SJSA1 (cell line): Measurements from ENCODE around the gene ZNF101. TPM values are rescaled to one million over a fixed set of nuclear protein-coding genes. Genes with fewer than 3 reads are reported as not detected.

Experiments
- DNase-seq, 2 experiments: peaks; one replicate each; pipeline ENCODE4 v3.0.0-alpha.2; 2015 to 2020; ENCODE audit warnings: low spot score in 2 of 2, low read depth in 1 of 2
- H3K27ac ChIP-seq: fragments of 250-450 bp; sonication (Bioruptor Pico); 2 replicates; pipeline ENCODE4 v1.5.1; 2020; ENCODE audit warnings: mild to moderate bottlenecking, moderate library complexity
- H3K27me3 ChIP-seq: fragments of 250-450 bp; sonication (Bioruptor Pico); replicated peaks from 2 replicates; pipeline ENCODE4 v1.5.1; 2020; ENCODE audit warnings: mild to moderate bottlenecking, moderate library complexity
- H3K36me3 ChIP-seq: fragments of 250-450 bp; sonication (Bioruptor Pico); 2 replicates; pipeline ENCODE4 v1.5.1; 2020; ENCODE audit warnings: mild to moderate bottlenecking
- H3K4me1 ChIP-seq: fragments of 250-450 bp; sonication (Bioruptor Pico); replicated peaks from 2 replicates; pipeline ENCODE4 v1.6.1; 2021; ENCODE audit warnings: mild to moderate bottlenecking
- H3K4me3 ChIP-seq: fragments of 250-450 bp; sonication (Bioruptor Pico); 2 replicates; pipeline ENCODE4 v1.5.1; 2020; ENCODE audit warnings: mild to moderate bottlenecking
- H3K9me3 ChIP-seq: fragments of 250-450 bp; sonication (Bioruptor Pico); replicated peaks from 2 replicates; pipeline ENCODE4 v1.5.1; 2020; ENCODE audit warnings: mild to moderate bottlenecking
- total RNA-seq: library from RNA; depleted of rRNA; stranded (reverse); fragments of >200 nt; shearing (Covaris generic); gene quantifications from 2 replicates; pipeline ENCODE4 v1.2.3, GENCODE V29; 2014; rRNA removed

The ZNF101 gene
- total RNA-seq, result 4.2 and 11.2 TPM in 2 replicates

DNA sequence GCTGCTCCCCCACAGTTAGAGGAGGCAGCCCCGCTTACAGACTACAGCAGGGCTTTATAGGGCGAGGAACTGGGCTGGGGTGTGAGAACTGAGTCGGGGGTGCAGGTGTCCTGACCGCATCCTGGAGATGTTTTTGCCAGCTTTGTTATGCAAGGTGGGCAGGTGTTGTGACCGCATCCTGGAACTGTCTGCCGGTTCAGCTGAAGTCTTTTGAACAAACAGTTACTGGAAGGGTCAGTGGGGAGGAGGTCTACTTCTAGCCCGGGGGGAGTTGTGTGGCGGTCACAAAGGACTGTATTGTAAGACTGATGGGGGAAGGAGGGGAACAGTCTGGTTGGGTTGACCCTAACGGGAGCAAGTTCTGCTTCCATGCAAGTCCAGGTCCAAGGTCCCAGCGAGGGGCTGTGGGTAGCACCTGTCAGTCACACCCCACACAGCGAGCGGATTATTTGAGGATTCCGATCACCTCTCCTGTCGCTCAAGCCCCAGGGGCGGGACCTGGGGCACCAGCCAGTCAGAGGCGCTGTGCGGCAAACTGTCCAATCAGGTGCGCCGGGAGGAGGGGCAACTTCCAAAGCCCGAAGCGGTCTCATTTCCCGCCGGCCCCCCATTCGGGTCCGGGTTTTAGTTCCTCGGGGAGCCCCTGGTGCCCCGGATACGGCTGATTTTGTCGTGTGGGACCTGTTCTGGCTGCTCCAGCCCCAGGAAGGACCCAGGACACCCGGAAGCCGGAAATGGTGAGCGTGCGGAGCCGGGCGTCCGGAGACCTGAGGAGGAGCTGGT, at the start of gene ZNF101:
Gene ZNF101 (plus strand): TSS at position 610 of the 783 bp plus-strand sequence. CDS start 125 bp downstream, at position 735.
- no peaks in the 10 kb centered on the region for H3K9me3 ChIP-seq
- peak; percentile 88 to 91 for DNase-seq
- H3K27ac ChIP-seq, result peak within 1 kb of the TSS; percentile 64
- 0 out of 2 replicates have a peak, but pooled peaks cover 3% of the 10 kb centered on the region for H3K4me1 ChIP-seq
- peaks cover 12% of the 10 kb centered on the region for H3K36me3 ChIP-seq
- peak within 1 kb of the TSS; percentile 68 for H3K4me3 ChIP-seq
- no peaks in the 10 kb centered on the region for H3K27me3 ChIP-seq

DNA sequence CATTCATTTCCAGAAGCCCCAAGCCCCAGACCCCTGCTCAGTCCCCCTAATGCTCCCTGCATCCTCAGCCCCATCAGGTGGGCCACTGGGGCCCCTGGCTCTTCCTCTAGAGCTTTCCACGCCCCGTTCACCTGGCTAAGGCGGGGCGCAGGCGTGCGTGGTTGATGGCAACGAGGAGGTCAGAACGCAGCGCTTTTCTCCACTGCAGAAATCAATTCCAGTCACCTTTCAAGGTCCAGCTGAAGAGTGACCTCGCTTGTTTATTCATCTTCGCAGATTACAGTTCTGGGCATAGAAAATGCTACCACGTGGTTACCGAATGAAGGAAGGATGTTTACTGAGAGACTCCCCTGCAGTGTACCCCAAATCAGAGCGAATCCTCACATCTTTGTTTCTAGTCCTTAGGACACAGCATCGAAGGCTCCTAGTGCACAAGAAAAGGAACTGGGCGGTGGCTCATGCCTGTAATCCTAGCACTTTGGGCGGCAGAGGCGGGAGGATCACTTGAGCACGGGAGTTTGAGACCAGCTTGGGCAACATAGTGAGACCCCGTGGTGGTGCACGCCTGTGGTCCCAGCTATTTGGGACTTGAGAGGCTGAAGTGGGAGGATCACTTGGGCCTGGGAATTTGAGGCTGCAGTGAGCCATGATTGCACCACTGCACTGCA, 49.3 kb upstream of the ZNF101 start:
- DNase-seq, result no peak
- Histone ChIP-seq H3K9me3 (no peaks in the 10 kb centered on the region), H3K27ac (no peak overlapping the region), H3K4me3 (peak overlapping the region; percentile 53), H3K36me3 (no peaks in the 10 kb centered on the region; the same call in 1 of the 2 replicates), H3K27me3 (no peaks in the 10 kb centered on the region), H3K4me1 (peaks cover 12% of the 10 kb centered on the region; the same call in 1 of the 2 replicates)

DNA sequence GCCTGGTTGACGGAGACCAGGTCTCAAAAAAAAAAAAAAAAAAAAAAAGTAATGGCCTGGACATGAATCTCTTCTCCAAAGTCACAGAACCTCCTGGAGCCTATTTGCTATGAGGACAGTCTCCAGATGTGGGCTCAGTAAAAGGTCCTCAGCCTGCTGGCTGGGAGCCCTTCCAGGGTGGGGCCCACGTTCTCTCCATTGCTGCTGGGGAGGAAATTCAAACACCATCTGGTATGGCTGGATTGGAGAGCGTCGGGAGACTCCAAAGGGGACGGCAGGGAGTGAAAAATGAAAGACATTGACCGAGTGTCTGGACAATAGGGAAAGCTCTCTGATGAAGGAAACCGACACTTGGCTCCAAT, 48.8 kb upstream of the ZNF101 start:
- Histone ChIP-seq H3K27me3 (no peaks in the 10 kb centered on the region), H3K4me3 (no peak overlapping the region), H3K36me3 (no peaks in the 10 kb centered on the region; the same call in 1 of the 2 replicates), H3K27ac (no peak overlapping the region), H3K4me1 (peaks cover 12% of the 10 kb centered on the region; the same call in 1 of the 2 replicates), H3K9me3 (no peaks in the 10 kb centered on the region)
- no peak for DNase-seq

DNA sequence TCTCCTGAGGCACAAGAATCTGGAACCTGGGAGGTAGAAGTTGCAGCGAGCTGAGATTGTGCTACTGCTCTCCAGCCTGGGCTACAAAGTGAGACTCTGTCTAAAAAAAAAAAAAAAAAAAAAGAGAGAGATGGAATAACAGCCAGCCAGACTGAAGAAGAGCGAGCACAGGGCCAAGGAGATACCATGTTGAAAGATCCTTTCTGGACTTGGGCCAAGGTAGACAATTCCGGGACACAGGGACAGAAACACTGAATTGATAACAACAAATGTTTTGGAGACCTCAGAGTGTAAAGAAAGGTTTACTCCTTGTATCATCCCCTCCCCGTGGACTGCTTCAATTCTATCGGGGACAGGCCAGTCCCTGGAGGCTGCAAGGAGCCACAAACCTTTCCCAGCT, 45.3 kb upstream of the ZNF101 start:
- no peak for DNase-seq
- Histone ChIP-seq H3K4me1 (0 out of 2 replicates have a peak, but pooled peaks cover under 1% of the 10 kb centered on the region), H3K4me3 (no peak overlapping the region), H3K27me3 (no peaks in the 10 kb centered on the region), H3K9me3 (no peaks in the 10 kb centered on the region), H3K27ac (no peak overlapping the region), H3K36me3 (no peaks in the 10 kb centered on the region)

DNA sequence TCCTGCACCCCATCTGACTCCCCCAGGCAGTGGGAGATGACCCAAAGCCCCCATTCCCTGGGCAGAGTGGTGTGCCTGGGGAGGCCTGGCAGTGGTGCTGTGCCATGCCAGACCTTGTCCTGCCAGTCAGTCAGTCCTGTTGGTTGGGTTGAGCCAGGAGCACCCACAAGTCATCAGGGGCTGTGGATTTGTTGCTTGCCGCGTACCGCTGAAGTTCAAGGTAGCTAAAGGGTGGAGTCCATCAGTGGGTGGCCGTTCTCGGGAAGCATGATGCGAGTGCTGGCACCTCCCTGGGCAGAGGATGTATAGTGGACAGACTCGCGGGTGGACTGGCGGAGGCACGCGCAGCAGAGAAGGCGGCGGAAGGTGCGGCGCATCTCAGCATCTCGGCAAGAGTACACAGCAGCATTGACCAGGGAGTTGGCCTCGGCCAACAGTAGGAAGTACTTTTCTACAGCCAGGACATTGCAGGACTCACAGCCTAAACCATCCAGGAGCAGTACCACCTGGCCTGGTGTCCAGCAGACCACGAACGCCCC, 44.5 kb upstream of the ZNF101 start:
- DNase-seq, result no peak
- no peaks in the 10 kb centered on the region for H3K9me3 ChIP-seq
- no peak overlapping the region for H3K27ac ChIP-seq
- H3K4me3 ChIP-seq, result no peak overlapping the region
- H3K4me1 ChIP-seq, result no peaks in the 10 kb centered on the region
- H3K36me3 ChIP-seq, result no peaks in the 10 kb centered on the region
- H3K27me3 ChIP-seq, result no peaks in the 10 kb centered on the region

DNA sequence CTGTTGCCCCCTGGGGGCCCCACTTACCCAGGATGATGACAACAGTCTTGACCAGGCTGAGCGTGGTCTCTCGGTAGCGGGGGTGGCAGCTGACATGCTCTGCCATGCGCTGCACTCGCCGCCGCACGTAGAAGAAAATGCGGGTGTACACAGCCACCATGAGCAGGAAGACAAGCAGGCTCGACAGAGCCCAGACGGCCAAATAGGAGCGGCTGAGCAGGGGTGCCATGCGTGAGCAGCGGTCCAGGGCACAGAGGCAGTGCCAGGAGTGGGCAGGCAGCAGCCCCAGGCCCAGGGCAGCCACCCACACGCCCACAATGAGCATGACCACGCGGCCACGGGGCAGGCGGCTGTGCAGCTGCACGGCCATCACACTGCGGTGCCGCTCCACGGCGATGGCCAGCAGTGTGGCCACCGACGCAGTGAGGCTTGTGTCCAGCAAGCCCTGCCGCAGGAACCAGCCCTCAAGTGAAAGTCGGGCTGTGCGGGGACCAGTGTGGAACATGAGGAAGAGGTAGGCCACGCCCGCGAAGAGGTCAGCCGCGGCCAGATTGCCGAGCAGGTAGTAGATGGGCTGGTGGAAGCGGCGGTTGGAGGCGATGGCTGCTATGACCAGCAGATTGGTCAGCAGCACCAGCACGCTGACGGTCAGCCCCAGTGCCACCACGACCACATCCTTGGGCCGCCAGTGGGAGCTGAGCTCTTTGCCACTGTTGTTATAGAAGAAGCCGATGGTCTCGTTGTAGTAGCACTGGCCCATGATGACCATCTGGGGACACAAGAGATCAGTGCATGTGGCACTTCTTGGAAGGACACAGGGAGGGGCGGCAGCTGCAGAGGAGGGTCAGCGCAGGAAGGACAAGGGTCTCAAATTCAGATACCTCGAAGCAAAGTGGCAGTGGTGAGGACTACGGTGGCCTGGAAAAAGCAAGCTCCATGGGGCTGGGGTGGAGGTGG, 41.8 kb upstream of the ZNF101 start:
- Histone ChIP-seq H3K27ac (no peak overlapping the region), H3K36me3 (no peaks in the 10 kb centered on the region), H3K4me1 (no peaks in the 10 kb centered on the region), H3K9me3 (no peaks in the 10 kb centered on the region), H3K27me3 (no peaks in the 10 kb centered on the region), H3K4me3 (no peak overlapping the region)
- DNase-seq, result no peak

DNA sequence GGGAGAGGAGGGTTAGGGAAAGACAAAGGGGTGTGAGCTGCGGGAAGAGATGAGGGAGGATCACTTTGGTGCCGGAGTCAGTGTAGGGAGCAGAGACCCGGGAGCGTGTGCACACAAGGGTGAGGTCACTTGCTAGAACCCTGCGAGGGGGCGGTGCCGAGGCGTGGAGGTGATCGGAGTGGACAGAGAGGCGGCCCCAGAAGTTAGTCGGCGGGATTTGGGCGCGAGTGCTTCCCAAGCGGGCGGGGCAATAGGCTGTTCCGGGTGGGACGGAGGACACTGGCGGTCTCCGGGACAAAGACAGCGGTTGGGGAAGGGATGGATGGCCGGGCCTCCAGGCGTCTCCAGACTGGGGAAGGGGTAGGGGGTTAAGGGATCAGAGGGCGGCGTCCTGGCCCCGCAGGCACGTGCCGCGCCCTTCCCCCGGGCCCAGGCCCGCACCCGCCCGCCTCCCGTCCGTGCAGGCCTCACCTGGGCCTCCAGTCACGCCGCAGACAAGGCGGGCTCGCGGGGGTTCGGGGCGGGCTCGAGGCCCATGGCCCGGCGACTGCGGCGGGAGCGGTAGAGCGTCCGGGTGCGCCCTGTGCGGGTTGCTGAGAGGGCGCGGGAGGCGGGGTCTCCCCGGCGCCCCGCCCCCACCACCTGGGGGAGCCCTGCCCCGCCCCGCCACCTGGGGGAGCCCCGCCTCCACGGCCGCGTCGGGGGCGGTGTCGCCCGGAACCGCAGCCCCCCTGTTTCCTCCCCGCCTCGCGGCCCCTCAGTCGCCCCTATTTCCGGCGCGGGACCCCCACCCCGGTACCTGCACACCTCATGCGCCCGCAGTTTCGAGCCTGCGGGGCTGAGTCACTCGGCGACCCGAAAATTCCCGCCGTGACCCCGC, 40.8 kb upstream of the ZNF101 start, which contains the start of gene LPAR2:
Gene LPAR2 (minus strand): TSS at position 600 of the 880 bp plus-strand sequence. CDS start 945 bp downstream, outside the sequence.
- no peaks in the 10 kb centered on the region for H3K9me3 ChIP-seq
- no peak within 1 kb of the TSS for H3K4me3 ChIP-seq
- H3K4me1 ChIP-seq, result no peaks in the 10 kb centered on the region
- H3K27ac ChIP-seq, result no peak within 1 kb of the TSS
- no peak for DNase-seq
- H3K36me3 ChIP-seq, result no peaks in the 10 kb centered on the region
- H3K27me3 ChIP-seq, result no peaks in the 10 kb centered on the region

DNA sequence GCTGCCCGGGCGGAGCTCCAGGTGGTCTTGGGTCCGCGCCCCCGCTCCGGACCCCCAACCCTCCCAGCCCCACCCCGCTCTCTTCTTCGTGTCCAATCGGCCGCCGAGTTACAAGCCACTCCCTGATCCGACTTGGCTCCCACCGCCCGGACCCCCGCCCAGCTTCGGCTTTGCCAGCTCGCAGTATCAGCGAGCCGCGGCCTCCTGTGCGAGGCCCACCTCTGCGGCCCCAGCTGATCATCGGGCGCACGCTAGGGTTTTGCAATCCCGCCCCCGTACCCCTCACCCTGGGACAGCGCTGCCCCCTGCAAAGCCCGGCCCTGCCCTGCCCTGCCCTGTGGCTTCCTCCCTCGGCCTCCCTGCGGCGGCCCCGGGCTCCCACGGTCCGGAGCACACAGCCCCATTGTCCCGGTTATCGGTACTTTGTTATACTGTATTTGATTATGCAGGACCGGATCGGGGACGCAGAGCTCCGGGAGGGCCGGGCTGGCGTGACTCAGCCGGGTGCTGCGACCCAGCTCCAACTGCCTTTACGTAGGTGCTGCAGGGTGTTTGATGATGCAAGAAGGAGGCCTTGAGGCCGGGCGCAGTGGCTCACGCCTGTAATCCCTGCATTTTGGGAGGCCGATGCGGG, 40.0 kb upstream of the ZNF101 start:
- Histone ChIP-seq H3K27me3 (no peaks in the 10 kb centered on the region), H3K9me3 (no peaks in the 10 kb centered on the region), H3K27ac (no peak overlapping the region), H3K4me3 (no peak overlapping the region), H3K4me1 (no peaks in the 10 kb centered on the region), H3K36me3 (0 out of 2 replicates have a peak, but pooled peaks cover 3% of the 10 kb centered on the region)
- DNase-seq, result no peak

DNA sequence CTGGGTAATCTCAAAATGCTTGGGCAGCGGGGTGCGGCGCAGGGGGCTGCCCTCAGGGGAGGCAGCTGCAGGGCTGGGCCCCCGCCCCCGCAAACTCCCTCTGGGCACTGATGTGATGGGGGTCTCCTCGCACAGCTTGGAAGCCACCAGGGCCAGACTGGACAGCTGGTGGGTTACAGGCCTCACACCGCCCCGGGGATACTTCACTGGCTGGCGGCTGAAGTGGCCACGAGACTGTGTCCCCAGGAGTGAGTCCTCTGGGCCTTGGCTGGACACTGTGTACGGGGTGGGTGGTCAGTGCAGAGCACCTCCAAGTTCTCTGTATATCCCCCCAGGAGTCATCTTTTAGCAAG, 38.6 kb upstream of the ZNF101 start:
- no peak for DNase-seq
- Histone ChIP-seq H3K27ac (no peak overlapping the region), H3K27me3 (no peaks in the 10 kb centered on the region)

DNA sequence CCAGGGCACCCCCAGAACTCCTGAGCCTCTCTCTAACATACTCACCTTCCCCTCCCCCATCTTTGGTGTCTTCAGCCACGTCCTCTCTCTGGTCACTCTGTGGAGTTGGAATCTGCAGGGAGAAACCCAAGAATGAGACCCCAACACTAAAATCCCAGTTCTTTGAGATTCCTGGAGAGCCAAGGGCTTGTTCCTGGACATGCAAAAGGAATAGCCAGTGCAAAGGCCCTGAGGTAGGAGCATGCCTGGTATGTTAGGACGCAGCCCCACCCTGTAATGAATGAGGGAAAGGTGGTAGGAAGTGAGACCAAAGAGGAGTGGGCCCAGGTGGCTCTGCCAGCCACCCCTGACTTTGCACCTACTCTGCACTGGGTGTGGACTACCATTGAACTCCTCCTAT, 38.2 kb upstream of the ZNF101 start:
- peaks cover 19% of the 10 kb centered on the region for H3K36me3 ChIP-seq
- H3K4me3 ChIP-seq, result no peak overlapping the region
- no peak for DNase-seq
- H3K27me3 ChIP-seq, result no peaks in the 10 kb centered on the region
- H3K4me1 ChIP-seq, result no peaks in the 10 kb centered on the region
- no peaks in the 10 kb centered on the region for H3K9me3 ChIP-seq
- H3K27ac ChIP-seq, result no peak overlapping the region

More for the DNA sequence above, 38.6 kb upstream of the ZNF101 start:
- no peaks in the 10 kb centered on the region for H3K4me1 ChIP-seq
- H3K36me3 ChIP-seq, result peaks cover 15% of the 10 kb centered on the region
- H3K9me3 ChIP-seq, result no peaks in the 10 kb centered on the region
- no peak overlapping the region for H3K4me3 ChIP-seq

DNA sequence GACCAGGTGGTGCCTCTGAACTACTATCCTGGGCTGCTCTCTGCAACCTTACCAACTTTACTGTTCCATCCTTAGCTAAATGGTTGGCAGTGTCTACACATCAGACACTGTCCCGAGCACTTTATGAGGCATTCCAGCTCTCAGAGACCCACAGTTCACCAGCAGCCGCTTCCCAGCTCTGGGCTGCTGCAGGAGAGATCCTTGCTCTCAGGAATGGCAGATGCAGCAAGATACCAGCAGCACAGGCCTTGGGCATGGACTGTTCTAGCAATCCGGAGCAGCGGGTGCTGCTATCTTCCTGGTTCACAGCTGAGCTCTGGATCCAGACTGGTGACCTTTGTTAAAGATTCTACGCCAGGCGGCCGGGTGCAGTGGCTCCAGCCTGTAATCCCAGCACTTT, 37.3 kb upstream of the ZNF101 start:
- no peaks in the 10 kb centered on the region for H3K4me1 ChIP-seq
- H3K4me3 ChIP-seq, result no peak overlapping the region
- peaks cover 19% of the 10 kb centered on the region for H3K36me3 ChIP-seq

DNA sequence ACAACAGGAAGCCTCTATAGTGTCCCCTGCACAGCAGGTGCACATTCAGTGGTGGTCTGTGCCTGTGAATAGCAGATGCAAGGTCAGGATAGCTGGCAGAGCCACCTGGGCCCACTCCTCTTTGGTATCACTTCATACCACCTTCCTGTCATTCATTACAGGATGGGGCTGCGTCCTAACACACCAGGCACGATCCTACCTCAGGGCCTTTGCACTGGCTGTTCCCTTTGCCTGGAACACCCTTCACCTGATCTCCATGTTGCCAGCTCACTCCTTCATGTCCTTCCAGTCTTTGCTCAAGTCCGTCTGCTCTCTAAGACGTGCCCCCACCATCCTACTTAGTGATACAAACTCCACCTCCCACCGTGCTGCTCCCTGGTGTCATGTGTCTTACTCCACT, 36.0 kb upstream of the ZNF101 start:
- no peak overlapping the region for H3K27ac ChIP-seq
- DNase-seq, result no peak
- no peaks in the 10 kb centered on the region for H3K27me3 ChIP-seq
- peaks cover 21% of the 10 kb centered on the region for H3K36me3 ChIP-seq
- H3K4me3 ChIP-seq, result no peak overlapping the region
- no peaks in the 10 kb centered on the region for H3K4me1 ChIP-seq
- no peaks in the 10 kb centered on the region for H3K9me3 ChIP-seq

More for the DNA sequence above, 37.3 kb upstream of the ZNF101 start:
- no peak for DNase-seq
- Histone ChIP-seq H3K9me3 (no peaks in the 10 kb centered on the region), H3K27me3 (no peaks in the 10 kb centered on the region), H3K27ac (no peak overlapping the region)
